ENCODE results near the gene ZNF710. TPM values are rescaled to one million over a fixed set of nuclear protein-coding genes. Genes with fewer than 3 reads are reported as not detected.
A peak's percentile ranks its signal among the peaks of the same experiment; 100 is the strongest.

The ZNF710 gene
- total RNA-seq, 3 donors from 2014 or later (not counting 1 experiment from before 2014, with no cell fraction given), result 26.5 to 43.1 (median 26.6) TPM

- no peaks in the 10 kb centered on the region for H3K9me3 ChIP-seq (ENCODE audit: control insufficient read depth, insufficient read depth, low read length)
- no peaks in the 10 kb centered on the region for H3K36me3 Mint-ChIP-seq
- no peak for ATAC-seq
- H3K9me3 Mint-ChIP-seq, result no peaks in the 10 kb centered on the region
- WGBS (ENCODE audit: insufficient coverage), result 98% methylated on average over 18 of the region's 18 CpGs
- no peak overlapping the region for H3K27ac Mint-ChIP-seq
- H3K4me3 Mint-ChIP-seq, result no peak overlapping the region
- TF ChIP-seq CTCF (IDR thresholded peaks at IDR 0.05), result no peak
- H3K4me1 Mint-ChIP-seq, result peaks cover 8 to 11% of the 10 kb centered on the region in 2 donors
- intact Hi-C loops (cut with micrococcal nuclease), result no loop called here
- no peak overlapping the region for H3K4me3 ChIP-seq (ENCODE audit: low read length)
- H3K36me3 ChIP-seq (ENCODE audit: control insufficient read depth, insufficient read depth, low read length), result peaks cover 58% of the 10 kb centered on the region
- no peak for DNase-seq
- peaks cover 5% of the 10 kb centered on the region for H3K4me1 ChIP-seq (ENCODE audit: control insufficient read depth, insufficient read depth, low read length)
- no peaks in the 10 kb centered on the region for H3K27me3 Mint-ChIP-seq (ENCODE audit: low read depth in 2 of 2)
- H3K27me3 ChIP-seq (ENCODE audit: control insufficient read depth, insufficient read depth, low read length), result no peaks in the 10 kb centered on the region
- H3K27ac ChIP-seq (ENCODE audit: low read length), result no peak overlapping the region
Observed at GRCh38 chr15:90084876-90085423, 83.8 kb downstream of the ZNF710 start.

GRCh38 chr15:90085565-90085964 is 84.4 kb downstream of the ZNF710 start:
- Histone ChIP-seq H3K27ac (ENCODE audit: low read length) (no peak overlapping the region), H3K9me3 (ENCODE audit: control insufficient read depth, insufficient read depth, low read length) (no peaks in the 10 kb centered on the region), H3K4me3 (ENCODE audit: low read length) (no peak overlapping the region), H3K36me3 (ENCODE audit: control insufficient read depth, insufficient read depth, low read length) (peaks cover 65% of the 10 kb centered on the region), H3K4me1 (ENCODE audit: control insufficient read depth, insufficient read depth, low read length) (peaks cover 5% of the 10 kb centered on the region), H3K27me3 (ENCODE audit: control insufficient read depth, insufficient read depth, low read length) (no peaks in the 10 kb centered on the region)
- DNase-seq, result no peak
- no peaks in the 10 kb centered on the region for H3K27me3 Mint-ChIP-seq (ENCODE audit: low read depth in 2 of 2)
- no peak overlapping the region for H3K4me3 Mint-ChIP-seq
- no peak overlapping the region for H3K27ac Mint-ChIP-seq
- no peak for TF ChIP-seq CTCF (IDR thresholded peaks at IDR 0.05)
- no peak for ATAC-seq
- no peaks in the 10 kb centered on the region for H3K36me3 Mint-ChIP-seq
- intact Hi-C loops (cut with micrococcal nuclease), result no loop called here
- H3K9me3 Mint-ChIP-seq, result no peaks in the 10 kb centered on the region
- H3K4me1 Mint-ChIP-seq, result peaks cover 8 to 13% of the 10 kb centered on the region in 2 donors
- 89% methylated on average over 3 of the region's 3 CpGs for WGBS (ENCODE audit: insufficient coverage)

GRCh38 chr15:90086868-90087268 is 85.7 kb downstream of the ZNF710 start:
- Histone ChIP-seq H3K4me1 (ENCODE audit: control insufficient read depth, insufficient read depth, low read length) (peaks cover 5% of the 10 kb centered on the region), H3K27me3 (ENCODE audit: control insufficient read depth, insufficient read depth, low read length) (no peaks in the 10 kb centered on the region), H3K9me3 (ENCODE audit: control insufficient read depth, insufficient read depth, low read length) (no peaks in the 10 kb centered on the region), H3K4me3 (ENCODE audit: low read length) (no peak overlapping the region), H3K27ac (ENCODE audit: low read length) (no peak overlapping the region), H3K36me3 (ENCODE audit: control insufficient read depth, insufficient read depth, low read length) (peaks cover 74% of the 10 kb centered on the region)
- Mint-ChIP-seq H3K27ac (peak overlapping the region; percentile 58 to 75), H3K9me3 (no peaks in the 10 kb centered on the region), H3K27me3 (ENCODE audit: low read depth in 2 of 2) (no peaks in the 10 kb centered on the region), H3K4me1 (peaks cover 8 to 15% of the 10 kb centered on the region in 2 donors), H3K36me3 (no peaks in the 10 kb centered on the region), H3K4me3 (no peak overlapping the region)
- DNase-seq, result peak; percentile 44 to 70
- 91% methylated on average over 7 of the region's 7 CpGs for WGBS (ENCODE audit: insufficient coverage)
- intact Hi-C loops (cut with micrococcal nuclease), result loop anchor here (2.0 kb wide), 2 partner anchors 326 to 346 kb away; no protein-coding TSS in a partner anchor
- peak; percentile 69 for TF ChIP-seq CTCF (IDR thresholded peaks at IDR 0.05)
- ATAC-seq, result peak; percentile 76 to 92 (median 83)
